HS-5 (cell line): Measurements from ENCODE around the gene ZC3H18.
A peak's percentile ranks its signal among the peaks of the same experiment; 100 is the strongest.

ENCODE experiments used
- DNase-seq: peaks from one replicate; pipeline ENCODE4 v3.0.0-alpha.2; 2012; ENCODE audit warnings: low read depth

Gene ZC3H18

GRCh38 chr16:88533381-88533917, 36.8 kb upstream of the ZC3H18 start:
- DNase-seq: peak; percentile 13

DNA sequence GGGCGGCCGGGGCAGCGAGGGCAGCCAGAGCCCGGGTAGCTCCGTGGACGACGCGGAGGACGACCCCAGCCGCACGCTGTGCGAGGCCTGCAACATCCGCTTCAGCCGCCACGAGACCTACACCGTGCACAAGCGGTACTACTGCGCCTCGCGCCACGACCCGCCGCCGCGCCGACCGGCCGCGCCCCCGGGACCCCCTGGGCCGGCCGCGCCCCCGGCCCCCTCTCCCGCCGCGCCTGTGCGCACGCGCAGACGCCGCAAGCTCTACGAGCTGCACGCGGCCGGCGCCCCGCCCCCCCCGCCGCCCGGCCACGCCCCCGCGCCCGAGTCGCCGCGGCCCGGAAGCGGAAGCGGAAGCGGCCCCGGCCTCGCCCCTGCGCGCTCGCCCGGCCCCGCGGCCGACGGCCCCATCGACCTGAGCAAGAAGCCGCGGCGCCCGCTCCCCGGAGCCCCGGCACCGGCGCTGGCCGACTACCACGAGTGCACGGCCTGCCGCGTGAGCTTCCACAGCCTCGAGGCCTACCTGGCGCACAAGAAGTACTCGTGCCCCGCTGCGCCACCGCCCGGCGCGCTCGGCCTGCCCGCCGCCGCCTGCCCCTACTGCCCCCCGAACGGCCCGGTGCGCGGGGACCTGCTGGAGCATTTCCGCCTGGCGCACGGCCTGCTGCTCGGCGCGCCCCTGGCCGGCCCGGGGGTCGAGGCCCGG, 36.1 kb upstream of the ZC3H18 start:
- DNase-seq: no peak

DNA sequence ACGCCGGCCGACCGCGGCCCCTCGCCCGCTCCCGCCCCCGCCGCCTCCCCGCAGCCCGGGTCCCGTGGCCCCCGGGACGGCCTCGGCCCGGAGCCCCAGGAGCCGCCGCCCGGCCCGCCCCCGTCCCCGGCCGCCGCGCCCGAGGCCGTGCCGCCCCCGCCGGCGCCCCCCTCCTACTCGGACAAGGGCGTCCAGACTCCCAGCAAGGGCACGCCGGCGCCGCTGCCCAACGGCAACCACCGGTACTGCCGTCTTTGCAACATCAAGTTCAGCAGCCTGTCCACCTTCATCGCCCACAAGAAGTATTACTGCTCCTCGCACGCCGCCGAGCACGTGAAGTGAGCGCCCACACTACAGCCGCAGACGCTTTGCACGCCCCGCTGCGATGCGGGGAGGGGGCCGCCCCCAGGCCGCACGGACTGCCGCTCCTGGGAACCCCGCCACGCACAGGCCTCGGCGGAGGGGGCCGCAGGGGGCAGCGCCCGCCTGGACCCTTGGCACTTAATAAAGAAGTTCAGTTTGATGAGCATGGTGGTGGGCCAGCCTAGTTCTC, 35.5 kb upstream of the ZC3H18 start:
- no peak for DNase-seq

DNA sequence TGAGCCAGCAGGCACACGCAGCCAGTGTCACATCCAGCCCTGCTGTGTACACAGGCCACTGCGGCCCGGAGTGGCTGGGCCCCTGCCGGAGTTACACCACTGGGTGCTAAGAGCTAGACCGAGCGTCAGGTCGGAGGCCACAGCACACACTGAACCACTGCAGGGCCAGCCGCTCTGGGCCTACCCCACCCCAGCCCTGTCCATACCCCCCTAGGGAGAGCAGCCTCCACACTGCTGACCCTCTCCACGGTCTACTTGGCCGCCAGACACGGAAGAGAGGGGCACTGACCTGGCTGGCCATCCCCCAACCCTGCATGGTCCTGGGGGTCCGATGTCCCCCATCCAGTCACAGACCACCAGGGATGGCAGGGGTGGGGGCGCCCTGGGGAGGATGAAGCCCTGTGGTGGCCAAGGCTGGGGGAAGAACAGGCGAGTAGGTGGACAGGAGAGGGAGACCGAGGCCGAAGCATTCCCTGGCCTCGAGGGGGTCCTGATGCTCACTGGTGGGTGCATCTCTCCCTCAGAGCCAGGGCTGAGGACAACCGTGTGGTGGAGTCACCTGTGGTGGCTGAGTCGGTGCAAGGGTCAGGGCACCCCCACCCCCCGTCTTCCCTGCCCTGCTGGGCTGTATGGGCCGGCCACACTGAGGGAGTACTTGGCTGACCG, 34.9 kb upstream of the ZC3H18 start:
- no peak for DNase-seq

- no peak for DNase-seq
Observed at GRCh38 chr16:88535857-88536222, 34.4 kb upstream of the ZC3H18 start.

GRCh38 chr16:88536510-88536909, 33.7 kb upstream of the ZC3H18 start:
- DNase-seq: no peak

DNA sequence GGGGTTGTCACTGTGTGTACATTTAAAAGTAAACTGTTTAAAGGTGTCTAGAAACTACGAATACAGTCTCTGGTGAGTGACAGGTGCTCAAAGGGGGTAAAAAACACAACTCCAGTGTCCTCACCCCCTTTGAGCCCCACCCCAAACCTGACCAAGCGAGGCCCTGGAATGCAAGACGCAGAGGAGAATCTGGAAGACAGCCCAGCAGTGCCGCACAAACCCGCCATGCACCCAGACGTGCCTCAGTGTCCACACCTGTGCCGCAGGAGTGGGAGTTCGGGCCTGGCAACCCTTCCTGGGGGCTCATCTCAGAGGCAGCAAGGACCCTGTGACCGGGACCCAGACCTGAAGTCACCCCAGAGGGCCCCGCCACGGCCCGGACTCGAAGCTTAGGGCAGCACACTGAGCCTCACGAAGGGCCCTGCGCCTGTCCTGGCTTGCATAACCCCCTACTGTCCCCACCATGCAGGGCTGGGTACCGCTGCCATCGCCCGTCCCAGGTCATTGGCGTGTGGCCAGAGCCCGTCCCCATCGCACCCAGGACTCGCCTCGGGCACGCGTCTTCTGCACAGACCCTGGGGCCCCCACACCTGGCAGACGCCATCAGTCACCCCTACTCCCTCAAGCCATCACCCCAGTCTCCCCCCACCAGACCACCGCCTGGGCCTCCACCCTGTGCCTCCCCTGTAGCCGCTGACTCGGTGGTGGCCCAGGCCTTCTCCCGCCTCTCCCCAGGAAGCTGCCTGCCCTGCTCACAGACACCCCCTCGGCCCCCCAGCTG, 33.0 kb upstream of the ZC3H18 start:
- no peak for DNase-seq

DNA sequence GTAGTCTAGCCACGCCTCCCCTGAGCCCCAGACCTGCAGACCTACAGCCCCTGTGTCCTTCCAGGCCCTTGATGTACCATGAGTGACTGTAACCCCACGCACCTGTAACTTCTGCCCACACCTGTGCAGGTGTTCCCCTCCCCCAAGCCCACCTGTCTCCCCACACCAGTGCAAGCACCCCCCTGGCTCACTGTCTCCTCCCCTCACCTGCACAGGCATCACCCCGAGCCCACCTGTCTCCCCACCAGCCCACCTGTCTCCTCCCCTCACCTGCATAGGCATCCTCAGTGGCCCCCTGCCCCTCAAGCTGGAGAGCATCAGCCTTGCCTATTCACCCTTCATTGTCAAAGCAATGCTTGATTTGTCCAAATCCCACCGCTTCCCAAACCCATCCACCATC, 32.3 kb upstream of the ZC3H18 start:
- DNase-seq: no peak

- DNase-seq: no peak
Observed at GRCh38 chr16:88538366-88539060, 31.7 kb upstream of the ZC3H18 start.

GRCh38 chr16:88539261-88539651, 30.9 kb upstream of the ZC3H18 start:
- DNase-seq: no peak

DNA sequence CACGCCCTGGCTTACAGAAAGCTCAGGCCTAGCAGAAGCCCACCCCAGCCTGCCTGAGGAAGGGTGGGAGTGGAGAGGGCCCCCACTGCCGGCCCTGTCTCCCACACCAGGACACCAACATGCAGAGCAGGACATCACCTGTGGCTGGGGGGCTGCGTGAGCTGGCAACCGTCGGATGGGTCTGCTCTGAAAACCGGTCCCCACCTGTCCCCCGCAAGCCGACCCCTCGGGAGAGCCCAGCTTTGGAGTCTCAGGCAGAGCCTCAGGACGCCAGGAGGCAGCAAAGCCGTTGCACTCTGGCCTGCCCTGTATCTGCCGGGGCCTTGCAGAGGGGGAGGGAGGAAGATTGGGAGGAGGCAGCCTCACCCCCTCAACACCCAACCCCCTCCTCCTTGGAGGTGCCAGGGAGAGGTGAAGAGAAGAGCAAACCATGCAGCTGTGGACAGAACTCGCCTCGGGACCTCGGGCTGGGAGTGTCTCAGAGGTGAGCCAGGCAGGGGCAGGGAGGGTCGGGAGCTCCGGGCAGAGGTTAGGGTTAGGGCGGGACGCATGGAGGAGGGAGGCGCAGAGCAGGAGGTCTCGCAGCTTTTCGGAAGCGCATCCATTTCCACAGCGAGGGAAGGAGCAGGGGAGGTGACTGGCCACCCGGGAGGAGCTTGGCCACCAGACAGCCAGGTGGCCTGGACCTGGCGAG, 30.4 kb upstream of the ZC3H18 start:
- no peak for DNase-seq

- DNase-seq: no peak
Observed at GRCh38 chr16:88540346-88540977, 29.7 kb upstream of the ZC3H18 start.

GRCh38 chr16:88541831-88542616, 28.2 kb upstream of the ZC3H18 start:
- DNase-seq: no peak

- no peak for DNase-seq
Observed at GRCh38 chr16:88543230-88543813, 26.9 kb upstream of the ZC3H18 start.

DNA sequence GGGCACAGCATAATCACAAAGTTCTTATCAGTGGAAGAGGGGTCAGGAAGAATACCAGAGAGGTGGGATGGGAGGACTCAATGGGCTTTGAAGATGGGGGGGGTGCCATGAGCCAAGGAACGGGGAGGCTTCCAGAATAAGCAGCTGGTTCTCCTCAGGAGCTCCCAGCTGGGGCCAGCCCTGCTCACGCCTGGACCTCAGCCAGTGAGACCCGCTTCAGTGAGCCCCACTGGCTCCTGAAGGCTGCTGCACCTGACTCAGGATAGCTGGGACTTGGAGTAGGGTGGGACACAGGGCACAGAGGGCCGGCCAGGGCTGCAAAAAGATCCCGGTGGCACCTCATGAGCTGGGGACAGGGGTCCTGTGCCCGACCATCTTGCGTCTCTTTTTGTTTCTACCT, 24.4 kb upstream of the ZC3H18 start:
- no peak for DNase-seq

DNA sequence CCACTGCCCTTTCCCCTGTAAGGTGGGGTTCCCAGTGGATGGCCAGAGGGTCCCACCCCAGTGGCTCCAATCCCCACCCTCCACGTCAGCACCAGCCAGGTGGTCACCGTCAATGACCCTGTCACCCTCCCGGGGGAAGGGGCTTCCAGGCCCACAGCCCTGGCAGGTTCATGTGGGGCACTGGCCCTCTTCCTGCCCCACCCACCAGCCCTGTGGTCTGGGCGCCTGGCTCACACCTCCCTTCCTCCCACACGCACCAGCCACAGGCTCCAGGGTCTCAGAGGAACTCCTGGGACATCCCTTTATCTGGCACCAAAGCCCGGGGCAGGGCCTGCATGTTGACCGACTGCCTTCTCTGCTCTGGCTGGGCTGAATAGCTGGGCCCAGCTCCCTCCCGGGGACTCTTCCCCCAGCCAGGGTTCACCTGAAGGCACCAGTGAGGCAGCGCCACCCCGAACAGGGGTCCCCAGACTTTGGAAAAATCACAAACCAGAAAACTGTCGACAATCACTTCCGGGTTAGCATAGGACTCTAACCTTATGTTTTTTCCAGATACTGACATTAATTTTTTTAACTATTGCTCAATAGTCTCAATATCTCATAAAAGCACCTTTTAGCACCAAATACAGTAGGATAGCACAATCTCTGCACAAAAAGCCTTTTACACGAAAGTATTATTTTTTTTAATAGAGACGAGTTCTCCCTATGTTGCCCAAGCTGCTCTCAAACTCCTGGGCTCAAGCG, 21.9 kb upstream of the ZC3H18 start:
- no peak for DNase-seq

DNA sequence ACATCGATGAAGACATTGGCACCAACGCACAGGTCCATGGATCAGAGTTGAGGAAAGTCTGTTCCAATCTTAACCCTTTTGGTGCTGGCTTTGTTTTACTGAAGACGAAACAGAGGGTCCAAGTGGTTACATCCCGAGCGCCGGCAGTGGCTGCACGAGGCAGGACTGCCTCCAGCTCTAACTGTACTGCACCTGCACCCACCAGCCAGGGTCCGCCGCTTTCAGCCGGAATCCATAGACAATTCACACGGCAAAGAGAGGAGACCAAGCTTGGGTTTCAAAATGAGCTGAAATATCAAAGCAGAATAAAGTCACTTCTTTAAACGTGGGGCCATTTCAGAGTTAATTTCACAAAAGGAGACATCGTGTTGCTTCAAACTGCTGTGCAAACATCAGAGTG, 21.2 kb upstream of the ZC3H18 start:
- no peak for DNase-seq

DNA sequence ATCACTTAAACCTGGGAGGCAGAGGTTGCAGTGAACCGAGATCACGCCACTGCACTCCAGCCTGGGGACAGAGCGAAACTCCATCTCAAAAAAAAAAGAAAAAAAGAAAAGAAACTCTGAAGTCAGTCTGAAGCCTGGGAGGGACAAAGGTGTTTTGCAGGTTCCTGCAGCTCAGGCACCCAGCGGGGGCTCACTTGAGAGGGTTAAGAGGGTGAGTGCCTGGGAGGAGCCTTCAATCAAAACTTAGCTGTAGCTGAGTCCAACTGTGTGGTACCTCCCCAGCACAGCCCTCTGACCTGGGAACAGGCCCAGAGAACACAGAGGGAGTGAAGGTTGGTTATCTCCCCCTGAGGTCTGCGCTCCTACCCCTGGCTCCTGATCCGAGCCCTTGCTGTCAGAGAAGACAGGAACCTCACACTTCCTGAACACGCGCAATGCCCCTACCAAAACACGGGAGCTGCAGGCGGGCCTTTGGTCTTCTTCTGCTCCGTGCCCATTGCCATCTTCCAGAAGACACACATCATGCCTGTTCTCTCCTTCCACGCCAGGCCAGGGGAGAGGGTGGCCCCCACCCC, 20.4 kb upstream of the ZC3H18 start:
- DNase-seq: no peak

DNA sequence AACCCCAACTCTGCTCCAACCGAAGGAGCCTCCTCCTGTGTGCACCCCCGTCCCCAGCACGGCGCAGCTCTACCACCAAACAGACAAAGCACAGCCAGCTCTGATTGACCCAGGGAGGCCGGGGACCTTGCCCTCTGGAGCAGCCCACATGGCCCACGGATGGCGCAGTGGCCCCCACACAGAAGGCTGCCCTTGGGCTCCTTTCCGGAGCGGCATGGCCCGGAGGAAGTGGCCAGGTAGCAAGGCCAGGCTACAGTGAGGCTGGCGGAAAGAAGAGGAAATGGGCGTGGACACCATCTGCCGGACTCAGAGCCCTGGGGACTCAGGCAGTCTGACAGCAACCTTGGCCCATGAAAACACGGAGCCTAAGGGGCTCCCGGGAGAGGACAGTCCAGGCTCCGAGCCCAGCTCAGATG, 19.9 kb upstream of the ZC3H18 start:
- no peak for DNase-seq
